WI38 (cell line): ENCODE results near the gene AMMECR1.
"Not testable (repeated sequence)": the region's sequence is repeated elsewhere in the genome, so short reads cannot be mapped to it uniquely, and the experiment has no call there.

ENCODE experiments used
- H3K4me3 ChIP-seq: 2 replicates; pipeline ENCODE4 v1.5.1; 2011; ENCODE audit warnings: low read depth, mild to moderate bottlenecking, control low read depth, low read length
- CTCF ChIP-seq: IDR thresholded peaks from 2 replicates; pipeline ENCODE4 v1.5.1; 2012; ENCODE audit warnings: low read depth, mild to moderate bottlenecking, control low read depth, low read length

AMMECR1 gene

GRCh38 chrX:110248578-110248977, 69.3 kb downstream of the AMMECR1 start:
- TF ChIP-seq CTCF: no peak
- no peak overlapping the region for H3K4me3 ChIP-seq

GRCh38 chrX:110245011-110245410, 72.9 kb downstream of the AMMECR1 start:
- TF ChIP-seq CTCF: no peak
- no peak overlapping the region for H3K4me3 ChIP-seq

GRCh38 chrX:110242371-110242770, 75.5 kb downstream of the AMMECR1 start:
- TF ChIP-seq CTCF: no peak
- H3K4me3 ChIP-seq: no peak overlapping the region

- no peak overlapping the region for H3K4me3 ChIP-seq
- no peak for TF ChIP-seq CTCF
These were observed 76.1 kb downstream of the AMMECR1 start for GRCh38 chrX:110241816-110242215.

- H3K4me3 ChIP-seq: not testable (repeated sequence)
These were observed 79.6 kb downstream of the AMMECR1 start for GRCh38 chrX:110238259-110238658.

DNA sequence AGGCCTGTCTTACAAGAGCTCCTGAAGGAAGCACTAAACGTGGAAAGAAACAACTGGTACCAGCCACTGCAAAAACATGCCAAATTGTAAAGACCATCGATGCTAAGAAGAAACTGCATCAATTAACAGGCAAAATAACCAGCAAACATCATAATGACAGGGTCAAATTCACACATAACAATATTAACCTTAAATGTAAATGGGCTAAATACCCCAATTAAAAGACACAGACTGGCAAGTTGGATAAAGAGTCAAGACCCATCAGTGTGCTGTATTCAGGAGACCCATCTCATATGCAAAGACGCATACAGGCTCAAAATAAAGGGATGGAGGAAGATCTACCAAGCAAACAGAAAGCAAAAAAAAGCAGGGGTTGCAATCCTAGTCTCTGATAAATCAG, 86.4 kb downstream of the AMMECR1 start:
- H3K4me3 ChIP-seq: not testable (repeated sequence)

DNA sequence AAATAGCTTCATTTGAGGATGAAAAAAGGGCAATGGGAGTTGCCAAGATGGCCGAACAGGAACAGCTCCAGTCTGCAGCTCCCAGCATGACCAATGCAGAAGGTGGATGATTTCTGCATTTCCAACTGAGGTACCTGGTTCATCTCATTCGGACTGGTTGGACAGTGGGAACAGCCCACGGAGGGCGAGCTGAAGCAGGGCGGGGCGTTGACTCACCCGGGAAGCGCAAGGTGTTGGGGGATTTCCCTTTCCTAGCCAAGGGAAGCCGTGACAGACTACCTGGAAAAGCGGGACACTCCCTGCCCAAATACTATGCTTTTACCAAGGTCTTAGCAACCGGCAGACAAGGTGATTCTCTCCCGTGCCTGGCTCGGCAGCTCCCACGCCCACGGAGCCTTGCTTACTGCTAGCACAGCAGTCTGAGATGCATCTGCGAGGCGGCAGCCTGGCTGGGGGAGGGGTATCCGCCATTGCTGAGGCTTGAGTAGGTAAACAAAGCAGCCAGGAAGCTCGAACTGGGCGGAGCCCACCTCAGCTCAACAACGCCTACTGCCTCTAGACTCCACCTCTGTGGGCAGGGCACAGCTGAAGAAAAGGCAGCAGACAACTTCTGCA, 88.3 kb downstream of the AMMECR1 start:
- not testable (repeated sequence) for H3K4me3 ChIP-seq

- TF ChIP-seq CTCF: no peak
- H3K4me3 ChIP-seq: no peak overlapping the region
These were observed 89.4 kb downstream of the AMMECR1 start for GRCh38 chrX:110228453-110228852.

GRCh38 chrX:110226931-110227330, 91.0 kb downstream of the AMMECR1 start:
- no peak overlapping the region for H3K4me3 ChIP-seq
- TF ChIP-seq CTCF: no peak
